ENCODE data around the gene RPA1.

Gene RPA1

DNA sequence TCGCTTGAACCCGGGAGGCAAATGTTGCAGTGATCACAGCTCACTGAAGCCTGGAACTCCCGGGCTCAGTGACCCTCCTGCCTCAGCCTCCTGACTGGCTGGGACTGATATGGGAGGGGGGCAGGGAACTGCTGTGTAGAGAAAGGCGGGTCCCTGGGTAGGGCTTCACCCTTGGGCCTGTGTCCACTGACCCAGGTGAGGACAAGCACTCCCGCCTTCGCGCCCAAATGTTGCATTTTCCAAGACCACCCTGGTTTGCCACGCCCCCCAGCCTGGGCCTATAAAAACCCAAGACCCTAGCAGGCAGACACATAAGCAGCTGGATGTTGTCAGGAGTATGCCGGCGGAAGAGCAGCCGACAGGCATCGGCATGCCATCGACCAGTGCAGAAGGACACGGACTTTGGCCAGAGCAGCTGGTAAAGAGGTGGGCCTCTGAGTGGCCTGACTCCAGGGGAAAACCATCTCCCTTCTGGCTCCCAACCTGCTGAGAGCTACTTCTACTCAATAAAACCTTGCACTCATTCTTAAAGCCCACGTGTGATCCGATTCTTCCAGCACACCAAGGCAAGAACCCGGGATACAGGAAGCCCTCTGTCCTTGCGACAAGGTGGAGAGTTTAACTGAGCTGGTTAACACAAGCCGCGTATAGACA, 19.2 kb upstream of the RPA1 start:
- peaks cover 4% of the 10 kb centered on the region for H3K79me1 ChIP-seq (ENCODE audit: low read depth, low read length)
- H3K14ac ChIP-seq (ENCODE audit: low read length) = no peak overlapping the region
- H2AFZ ChIP-seq (ENCODE audit: low read length) = no peak overlapping the region
- no peak for DNase-seq (ENCODE audit: low spot score)
- H3K27me3 ChIP-seq (ENCODE audit: control insufficient read depth in 3 of 3, insufficient read depth in 3 of 3, low read depth in 1 of 3, low read length in 3 of 3) = no peaks in the 10 kb centered on the region
- H3K18ac ChIP-seq (ENCODE audit: low read length) = no peak overlapping the region
- H2BK12ac ChIP-seq (ENCODE audit: low read length) = no peak overlapping the region
- H3K23ac ChIP-seq (ENCODE audit: low read depth, low read length, poor library complexity) = no peak overlapping the region
- no peaks in the 10 kb centered on the region for H3K9me3 ChIP-seq (replicated peaks in 1 of 2; ENCODE audit: control insufficient read depth in 2 of 2, insufficient read depth in 1 of 2, low read depth in 1 of 2, low read length in 2 of 2)
- H3K9ac ChIP-seq (ENCODE audit: low read depth, low read length, poor library complexity) = peak overlapping the region; percentile 34
- H2BK120ac ChIP-seq (ENCODE audit: low read depth, low read length) = no peak overlapping the region
- H3K4me1 ChIP-seq (ENCODE audit: control insufficient read depth in 2 of 2, insufficient read depth in 1 of 2, low read depth in 1 of 2, low read length in 2 of 2) = no peaks in the 10 kb centered on the region
- no peak overlapping the region for H4K8ac ChIP-seq (ENCODE audit: low read depth, low read length)
- H2AK5ac ChIP-seq (ENCODE audit: low read depth, low read length) = no peak overlapping the region
- no CpG with 5 or more reads among the region's 20 CpGs for WGBS, 2 donors (ENCODE audit: extremely low coverage in 2 of 2, insufficient read length in 2 of 2, insufficient replicate concordance in 1 of 2)
- H3K4me3 ChIP-seq (ENCODE audit: low read length in 2 of 2) = no peak overlapping the region
- no peak overlapping the region for H3K27ac ChIP-seq (replicated peaks; ENCODE audit: low read length)
- H3K36me3 ChIP-seq (replicated peaks in 1 of 2; ENCODE audit: control insufficient read depth in 2 of 2, insufficient read depth in 2 of 2, low read length in 2 of 2) = peaks cover 12 to 64% of the 10 kb centered on the region in 2 donors
- no peak overlapping the region for H2BK5ac ChIP-seq (ENCODE audit: low read length)
- H4K91ac ChIP-seq (ENCODE audit: low read depth, low read length, poor library complexity) = no peak overlapping the region
- no peak overlapping the region for H3K4me2 ChIP-seq (ENCODE audit: insufficient read depth, low read length, poor library complexity, severe bottlenecking)
- H3K4ac ChIP-seq (ENCODE audit: low read length) = no peak overlapping the region
- H2BK15ac ChIP-seq (ENCODE audit: low read length) = no peak overlapping the region

DNA sequence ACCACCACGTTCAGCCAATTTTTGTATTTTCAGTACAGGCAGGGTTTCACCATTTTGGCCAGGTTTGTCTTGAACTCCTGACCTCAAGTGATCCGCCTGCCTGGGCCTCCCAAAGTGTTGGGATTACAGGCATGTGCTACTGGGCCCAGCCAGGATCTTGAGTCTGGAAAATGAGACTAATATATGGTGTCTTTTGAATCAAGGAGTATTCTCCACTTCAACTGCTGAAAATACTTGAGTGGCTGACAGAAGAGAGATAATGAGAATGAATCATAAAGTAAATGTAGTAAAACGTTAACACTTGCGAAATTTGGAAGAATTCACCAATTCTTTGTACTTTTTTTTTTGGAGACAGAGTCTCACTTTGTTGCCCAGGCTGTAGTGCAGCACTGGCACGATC, 16.7 kb upstream of the RPA1 start:
- no peak overlapping the region for H4K91ac ChIP-seq (ENCODE audit: low read depth, low read length, poor library complexity)
- WGBS, 2 donors (ENCODE audit: extremely low coverage in 2 of 2, insufficient read length in 2 of 2, insufficient replicate concordance in 1 of 2) = no CpG with 5 or more reads among the region's 5 CpGs
- H3K27ac ChIP-seq (replicated peaks; ENCODE audit: low read length) = no peak overlapping the region
- DNase-seq (ENCODE audit: low spot score) = no peak
- no peak overlapping the region for H3K4me2 ChIP-seq (ENCODE audit: insufficient read depth, low read length, poor library complexity, severe bottlenecking)
- H3K36me3 ChIP-seq (replicated peaks in 1 of 2; ENCODE audit: control insufficient read depth in 2 of 2, insufficient read depth in 2 of 2, low read length in 2 of 2) = peaks cover 13 to 63% of the 10 kb centered on the region in 2 donors
- H3K9ac ChIP-seq (ENCODE audit: low read depth, low read length, poor library complexity) = no peak overlapping the region
- H2AK5ac ChIP-seq (ENCODE audit: low read depth, low read length) = no peak overlapping the region
- H3K4ac ChIP-seq (ENCODE audit: low read length) = no peak overlapping the region
- H3K4me1 ChIP-seq (ENCODE audit: control insufficient read depth in 2 of 2, insufficient read depth in 1 of 2, low read depth in 1 of 2, low read length in 2 of 2) = no peaks in the 10 kb centered on the region
- H3K18ac ChIP-seq (ENCODE audit: low read length) = no peak overlapping the region
- H3K4me3 ChIP-seq (ENCODE audit: low read length in 2 of 2) = no peak overlapping the region
- H2BK15ac ChIP-seq (ENCODE audit: low read length) = no peak overlapping the region
- H2BK12ac ChIP-seq (ENCODE audit: low read length) = no peak overlapping the region
- no peak overlapping the region for H2BK120ac ChIP-seq (ENCODE audit: low read depth, low read length)
- H2AFZ ChIP-seq (ENCODE audit: low read length) = no peak overlapping the region
- H3K9me3 ChIP-seq (replicated peaks in 1 of 2; ENCODE audit: control insufficient read depth in 2 of 2, insufficient read depth in 1 of 2, low read depth in 1 of 2, low read length in 2 of 2) = no peaks in the 10 kb centered on the region
- H3K23ac ChIP-seq (ENCODE audit: low read depth, low read length, poor library complexity) = no peak overlapping the region
- no peak overlapping the region for H2BK5ac ChIP-seq (ENCODE audit: low read length)
- no peak overlapping the region for H3K14ac ChIP-seq (ENCODE audit: low read length)
- H4K8ac ChIP-seq (ENCODE audit: low read depth, low read length) = no peak overlapping the region
- H3K27me3 ChIP-seq (ENCODE audit: control insufficient read depth in 3 of 3, insufficient read depth in 3 of 3, low read depth in 1 of 3, low read length in 3 of 3) = no peaks in the 10 kb centered on the region
- H3K79me1 ChIP-seq (ENCODE audit: low read depth, low read length) = peaks cover 4% of the 10 kb centered on the region

DNA sequence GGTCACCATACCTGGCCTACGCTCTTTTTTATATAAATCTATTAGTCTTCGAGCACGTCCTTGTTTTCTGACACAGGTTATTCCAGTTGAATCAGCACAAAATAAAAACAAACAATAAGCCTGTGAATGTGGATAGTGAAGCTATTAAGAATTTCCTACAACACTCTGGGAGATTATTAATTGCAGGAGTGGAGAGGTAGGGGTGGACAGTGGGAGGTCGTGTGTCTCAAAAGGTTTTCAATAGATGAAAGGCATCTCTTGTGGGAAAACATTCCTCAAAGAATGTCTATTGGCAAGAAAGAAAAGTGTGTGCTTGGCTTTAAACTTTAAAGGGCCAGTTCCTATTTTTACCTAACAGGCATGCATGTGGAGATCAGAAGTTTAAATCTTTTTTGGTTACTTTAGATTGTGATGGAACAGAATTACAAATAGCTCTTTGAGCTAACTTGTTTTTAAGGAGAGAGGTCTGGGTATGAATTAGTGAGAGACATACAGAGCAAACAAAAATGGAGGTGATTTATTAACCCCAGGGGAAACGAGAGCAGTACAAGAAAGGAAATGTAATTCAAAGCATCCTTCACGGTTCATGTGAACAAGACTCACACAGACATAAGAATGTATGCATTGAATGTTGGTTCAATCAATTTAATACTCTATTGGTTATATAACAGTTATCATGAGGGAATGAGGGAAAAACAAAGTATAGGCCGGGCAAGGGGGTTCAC, 9.1 kb upstream of the RPA1 start:
- Histone ChIP-seq H3K9me3 (replicated peaks in 1 of 2; ENCODE audit: control insufficient read depth in 2 of 2, insufficient read depth in 1 of 2, low read depth in 1 of 2, low read length in 2 of 2) (no peaks in the 10 kb centered on the region), H4K8ac (ENCODE audit: low read depth, low read length) (no peak overlapping the region), H3K79me1 (ENCODE audit: low read depth, low read length) (peaks cover 2% of the 10 kb centered on the region), H2BK12ac (ENCODE audit: low read length) (no peak overlapping the region), H3K4me1 (ENCODE audit: control insufficient read depth in 2 of 2, insufficient read depth in 1 of 2, low read depth in 1 of 2, low read length in 2 of 2) (peaks cover 0 to 2% of the 10 kb centered on the region in 2 donors), H3K18ac (ENCODE audit: low read length) (no peak overlapping the region), H3K4ac (ENCODE audit: low read length) (no peak overlapping the region), H3K14ac (ENCODE audit: low read length) (no peak overlapping the region), H3K27me3 (ENCODE audit: control insufficient read depth in 3 of 3, insufficient read depth in 3 of 3, low read depth in 1 of 3, low read length in 3 of 3) (no peaks in the 10 kb centered on the region), H2BK15ac (ENCODE audit: low read length) (no peak overlapping the region), H3K4me3 (ENCODE audit: low read length in 2 of 2) (no peak overlapping the region), H2BK5ac (ENCODE audit: low read length) (no peak overlapping the region), H2AK5ac (ENCODE audit: low read depth, low read length) (no peak overlapping the region), H3K4me2 (ENCODE audit: insufficient read depth, low read length, poor library complexity, severe bottlenecking) (no peak overlapping the region), H3K9ac (ENCODE audit: low read depth, low read length, poor library complexity) (no peak overlapping the region), H4K91ac (ENCODE audit: low read depth, low read length, poor library complexity) (no peak overlapping the region), H2AFZ (ENCODE audit: low read length) (no peak overlapping the region), H3K36me3 (replicated peaks in 1 of 2; ENCODE audit: control insufficient read depth in 2 of 2, insufficient read depth in 2 of 2, low read length in 2 of 2) (peaks cover 7 to 79% of the 10 kb centered on the region in 2 donors), H3K23ac (ENCODE audit: low read depth, low read length, poor library complexity) (no peak overlapping the region), H2BK120ac (ENCODE audit: low read depth, low read length) (no peak overlapping the region), H3K27ac (replicated peaks; ENCODE audit: low read length) (no peak overlapping the region)
- no peak for DNase-seq (ENCODE audit: low spot score)
- WGBS, 2 donors (ENCODE audit: extremely low coverage in 2 of 2, insufficient read length in 2 of 2, insufficient replicate concordance in 1 of 2) = no CpG with 5 or more reads among the region's 7 CpGs

DNA sequence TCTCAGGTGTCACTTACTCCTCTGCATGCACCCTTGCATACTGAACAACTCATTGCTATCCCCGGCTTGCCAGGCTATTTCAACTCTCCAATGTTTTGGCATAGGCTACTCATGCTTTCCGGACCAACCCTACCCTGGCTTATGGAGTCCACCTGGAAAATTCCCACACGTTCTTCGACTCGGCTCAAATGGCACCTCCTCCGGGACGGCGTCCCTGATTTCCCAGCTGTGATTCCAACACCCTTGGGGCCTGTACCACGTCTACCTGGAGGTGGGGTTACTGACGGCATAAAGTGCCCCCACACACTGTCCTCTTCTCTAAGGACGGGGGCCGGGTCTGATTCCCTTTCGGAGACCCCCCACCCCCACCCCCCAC, 601 bp upstream of the RPA1 start:
- no peak overlapping the region for H3K14ac ChIP-seq (ENCODE audit: low read length)
- H2BK120ac ChIP-seq (ENCODE audit: low read depth, low read length) = no peak overlapping the region
- no peak overlapping the region for H3K23ac ChIP-seq (ENCODE audit: low read depth, low read length, poor library complexity)
- no peak overlapping the region for H2BK5ac ChIP-seq (ENCODE audit: low read length)
- H3K4me3 ChIP-seq (ENCODE audit: low read length in 2 of 2) = peak overlapping the region; percentile 90 to 99
- no peak overlapping the region for H2BK12ac ChIP-seq (ENCODE audit: low read length)
- peaks cover 7 to 61% of the 10 kb centered on the region in 2 donors for H3K36me3 ChIP-seq (replicated peaks in 1 of 2; ENCODE audit: control insufficient read depth in 2 of 2, insufficient read depth in 2 of 2, low read length in 2 of 2)
- H4K91ac ChIP-seq (ENCODE audit: low read depth, low read length, poor library complexity) = no peak overlapping the region
- H3K27me3 ChIP-seq (ENCODE audit: control insufficient read depth in 3 of 3, insufficient read depth in 3 of 3, low read depth in 1 of 3, low read length in 3 of 3) = no peaks in the 10 kb centered on the region
- peak overlapping the region; percentile 89 for H3K18ac ChIP-seq (ENCODE audit: low read length)
- peaks cover 3 to 11% of the 10 kb centered on the region in 2 donors for H3K4me1 ChIP-seq (ENCODE audit: control insufficient read depth in 2 of 2, insufficient read depth in 1 of 2, low read depth in 1 of 2, low read length in 2 of 2)
- H3K9me3 ChIP-seq (replicated peaks in 1 of 2; ENCODE audit: control insufficient read depth in 2 of 2, insufficient read depth in 1 of 2, low read depth in 1 of 2, low read length in 2 of 2) = no peaks in the 10 kb centered on the region
- peak overlapping the region; percentile 63 for H3K4me2 ChIP-seq (ENCODE audit: insufficient read depth, low read length, poor library complexity, severe bottlenecking)
- H3K4ac ChIP-seq (ENCODE audit: low read length) = no peak overlapping the region
- WGBS, 2 donors (ENCODE audit: extremely low coverage in 2 of 2, insufficient read length in 2 of 2, insufficient replicate concordance in 1 of 2) = no CpG with 5 or more reads among the region's 13 CpGs
- H2BK15ac ChIP-seq (ENCODE audit: low read length) = no peak overlapping the region
- no peak overlapping the region for H4K8ac ChIP-seq (ENCODE audit: low read depth, low read length)
- peak overlapping the region; percentile 85 for H3K9ac ChIP-seq (ENCODE audit: low read depth, low read length, poor library complexity)
- no peak overlapping the region for H3K27ac ChIP-seq (replicated peaks; ENCODE audit: low read length)
- H2AK5ac ChIP-seq (ENCODE audit: low read depth, low read length) = no peak overlapping the region
- peak; percentile 5 for DNase-seq (ENCODE audit: low spot score)
- H2AFZ ChIP-seq (ENCODE audit: low read length) = peak overlapping the region; percentile 100
- H3K79me1 ChIP-seq (ENCODE audit: low read depth, low read length) = peaks cover 2% of the 10 kb centered on the region

Measured in neuronal stem cell (in vitro differentiated cells).